ENCODE measurements around the gene MT2A. TPM values are rescaled to one million over a fixed set of nuclear protein-coding genes. Genes with fewer than 3 reads are reported as not detected.
"Not testable (repeated sequence)": the region's sequence is repeated elsewhere in the genome, so short reads cannot be mapped to it uniquely, and the experiment has no call there.

MT2A gene
- total RNA-seq, 8 experiments from 2014 or later = 4.5 to 313 (median 43.5) TPM

DNA sequence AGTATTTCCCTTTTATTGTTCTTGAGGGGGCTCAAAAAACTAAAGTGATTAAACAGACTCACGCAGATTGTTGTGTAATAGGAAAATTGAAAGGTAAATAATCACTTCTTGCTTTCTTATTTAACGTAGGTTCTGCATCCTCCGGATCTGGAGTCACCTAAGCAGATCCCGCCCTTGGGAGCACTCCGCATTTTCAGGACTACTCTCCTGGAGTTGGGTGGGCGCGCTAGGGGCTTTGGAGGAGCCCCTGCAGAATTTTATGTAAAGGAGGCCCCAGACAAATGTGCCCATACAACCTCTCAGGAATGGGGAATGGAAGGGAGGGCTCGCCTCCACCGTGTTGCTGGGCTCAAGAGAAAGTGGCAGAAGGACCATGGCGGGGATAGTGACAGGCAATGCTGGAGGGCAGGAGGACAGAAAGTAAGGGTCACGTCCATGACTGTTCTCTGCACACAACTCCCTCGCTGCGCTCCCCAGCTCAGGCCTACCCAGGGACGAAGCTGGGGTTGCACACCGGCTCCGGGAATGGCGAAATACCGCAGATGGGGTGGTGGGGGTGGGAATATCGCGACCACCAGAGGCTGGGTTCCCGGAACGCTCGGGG, 8.3 kb downstream of the MT2A start:
- peak in 1 of 8 experiments; percentile 20 for ATAC-seq (replicated peaks in 6 of 8)
- H3K27ac ChIP-seq = no peak overlapping the region
- in situ Hi-C loops (cut with MboI; ENCODE audit: low pct_unique_long_range_greater_than_20kb in 2 of 9, low sequenced_read_pairs in 9 of 9, unreplicated experiment in 9 of 9) = no loop called here
- no peaks in the 10 kb centered on the region for H3K4me1 ChIP-seq (replicated peaks in 1 of 2)
- no peak overlapping the region for H3K4me3 ChIP-seq
- 20 to 100% (median 49%) methylated on average over 1 to 9 of the region's 23 CpGs for WGBS, 10 experiments

DNA sequence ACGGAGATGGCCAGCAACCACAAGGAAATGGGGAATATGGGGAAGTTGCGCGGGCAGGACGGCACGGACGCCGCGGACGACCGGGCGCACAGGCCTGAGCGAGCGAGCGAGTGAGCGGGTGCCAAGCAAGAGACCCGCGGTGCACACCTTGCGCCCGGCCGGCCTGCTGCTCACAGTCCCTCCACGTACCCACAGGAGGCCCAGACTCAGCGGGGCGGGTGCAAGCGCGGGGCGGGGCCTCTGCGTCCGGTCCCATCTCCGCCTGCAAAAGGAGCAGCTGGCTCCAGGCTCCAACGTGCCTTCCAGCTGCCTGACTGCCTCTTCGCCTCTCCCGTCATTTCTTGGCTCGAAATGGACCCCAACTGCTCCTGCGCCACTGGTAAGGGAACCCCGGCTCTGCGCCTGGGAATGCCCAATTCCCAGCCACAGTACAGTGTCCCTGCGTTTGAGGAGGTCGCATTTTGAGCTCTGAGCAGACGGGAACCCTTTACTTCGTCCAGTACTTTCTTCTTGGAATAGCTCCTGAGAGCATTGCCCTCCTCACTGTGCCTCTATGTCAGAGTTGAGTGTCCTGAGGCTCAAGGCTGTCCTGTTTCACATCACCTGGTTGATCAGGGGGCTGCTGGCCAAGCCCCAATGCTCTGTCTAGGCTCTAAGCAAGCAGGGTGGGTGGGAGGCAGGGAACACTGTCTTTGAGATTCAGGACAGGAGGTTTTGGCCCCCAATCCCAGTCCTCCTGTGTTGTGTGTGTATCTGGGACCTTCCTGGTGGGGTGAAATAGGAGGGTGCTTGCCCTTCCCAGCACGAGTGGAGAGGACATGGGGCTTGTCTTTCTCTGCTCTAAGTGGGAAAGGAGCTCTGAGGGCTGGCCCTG, 9.1 kb downstream of the MT2A start:
- ATAC-seq (replicated peaks in 6 of 8) = peak; percentile 31 to 99 (median 80)
- H3K4me1 ChIP-seq (replicated peaks in 1 of 2) = no peaks in the 10 kb centered on the region
- in situ Hi-C loops (cut with MboI; ENCODE audit: low pct_unique_long_range_greater_than_20kb in 2 of 9, low sequenced_read_pairs in 9 of 9, unreplicated experiment in 9 of 9) = no loop called here
- H3K27ac ChIP-seq = no peak overlapping the region
- no peak overlapping the region for H3K4me3 ChIP-seq
- WGBS, 10 experiments = 0 to 57% (median 10%) methylated on average over 1 to 5 of the region's 41 CpGs; no CpG with 5 or more reads in 5 of the 10 experiments

DNA sequence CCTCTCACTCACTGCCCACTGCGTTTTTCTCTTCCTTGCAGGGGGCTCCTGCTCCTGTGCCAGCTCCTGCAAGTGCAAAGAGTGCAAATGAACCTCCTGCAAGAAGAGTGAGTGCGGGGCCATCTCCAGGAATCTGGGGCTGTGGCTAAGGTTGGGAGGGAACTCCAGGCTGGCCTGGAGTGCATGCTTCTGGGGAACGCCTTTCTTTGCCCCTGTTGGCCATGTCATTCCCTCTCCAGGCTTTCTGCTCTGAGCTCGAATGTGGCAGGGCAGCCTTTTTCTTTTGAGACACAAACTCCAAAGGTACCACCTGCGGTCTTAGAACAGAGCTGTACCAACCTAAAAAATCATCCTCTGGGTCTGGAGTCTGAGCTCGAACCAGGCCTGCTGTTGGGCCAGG, 9.8 kb downstream of the MT2A start:
- ATAC-seq (replicated peaks in 6 of 8) = no peak
- in situ Hi-C loops (cut with MboI; ENCODE audit: low pct_unique_long_range_greater_than_20kb in 2 of 9, low sequenced_read_pairs in 9 of 9, unreplicated experiment in 9 of 9) = no loop called here
- no peak overlapping the region for H3K4me3 ChIP-seq
- no peaks in the 10 kb centered on the region for H3K4me1 ChIP-seq (replicated peaks in 1 of 2)
- H3K27ac ChIP-seq = no peak overlapping the region
- 20 to 81% (median 40%) methylated on average over 1 to 5 of the region's 6 CpGs; no CpG with 5 or more reads in 3 of the 10 experiments for WGBS, 10 experiments

DNA sequence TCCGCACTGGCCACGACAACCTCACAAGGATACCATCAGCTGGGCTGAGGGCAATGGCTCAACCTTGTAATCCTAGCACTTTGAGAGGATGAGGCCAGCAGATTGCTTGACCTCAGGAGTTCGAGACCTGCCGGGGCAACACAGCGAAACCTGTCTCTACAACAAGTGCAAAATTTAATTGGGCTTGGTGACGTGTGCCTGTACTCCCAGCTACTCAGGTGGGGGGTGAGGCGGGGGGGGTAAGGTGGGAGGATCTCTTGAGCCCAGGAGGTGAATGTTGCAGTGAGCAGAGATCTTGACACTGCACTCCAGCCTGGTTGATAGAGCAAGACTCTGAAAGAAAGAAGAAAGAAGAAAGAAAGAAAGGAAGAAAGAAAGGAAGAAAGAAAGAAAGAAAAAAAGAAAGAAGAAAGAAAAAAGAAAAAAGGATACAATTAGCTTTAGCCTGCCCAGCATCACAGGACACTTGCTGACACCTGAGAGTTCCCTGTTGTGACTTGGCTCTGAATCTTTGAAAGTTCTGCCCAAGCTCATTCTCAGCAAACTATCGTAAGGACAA, 12.0 kb downstream of the MT2A start:
- in situ Hi-C loops (cut with MboI; ENCODE audit: low pct_unique_long_range_greater_than_20kb in 2 of 9, low sequenced_read_pairs in 9 of 9, unreplicated experiment in 9 of 9) = no loop called here
- Histone ChIP-seq H3K27ac (no peak overlapping the region), H3K4me1 (replicated peaks in 1 of 2) (no peaks in the 10 kb centered on the region), H3K4me3 (no peak overlapping the region)
- 29 to 100% (median 92%) methylated on average over 1 to 3 of the region's 8 CpGs; no CpG with 5 or more reads in 5 of the 10 experiments for WGBS, 10 experiments
- no peak for ATAC-seq (replicated peaks in 6 of 8)

DNA sequence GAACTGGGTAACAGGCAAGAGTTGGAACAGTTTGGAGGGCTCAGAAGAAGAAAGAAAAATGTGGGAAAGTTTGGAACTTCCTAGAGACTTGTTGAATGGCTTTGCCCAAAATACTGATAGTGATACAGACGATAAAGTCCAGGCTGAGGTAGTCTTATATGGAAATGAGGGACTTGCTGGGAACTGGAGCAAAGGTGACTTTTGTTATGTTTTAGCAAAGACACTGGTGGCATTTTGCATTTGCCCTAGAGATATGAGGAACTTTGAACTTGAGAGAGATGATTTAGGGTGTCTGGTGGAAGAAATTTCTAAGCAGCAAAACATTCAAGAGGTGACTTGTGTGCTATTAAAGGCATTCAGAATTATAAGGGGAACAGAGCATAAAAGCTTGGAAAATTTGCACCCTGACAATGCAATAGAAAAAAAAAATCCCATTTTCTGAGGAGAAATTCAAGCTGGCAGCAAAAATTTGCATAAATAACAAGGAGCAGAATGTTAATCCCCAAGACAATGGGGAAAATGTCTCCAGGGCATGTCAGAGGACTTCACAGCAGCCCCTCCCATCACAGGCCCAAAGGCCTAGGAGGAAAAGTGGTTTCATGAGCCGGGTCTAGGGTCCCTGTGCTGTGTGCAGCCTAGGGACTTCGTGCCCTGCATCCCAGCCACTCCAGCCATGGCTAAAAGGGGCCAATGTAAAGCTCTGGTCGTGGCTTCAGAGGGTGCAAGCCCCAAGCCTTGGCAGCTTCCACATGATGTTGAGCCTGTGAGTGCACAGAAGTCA, 13.5 kb downstream of the MT2A start:
- 37 to 88% (median 66%) methylated on average over 1 to 4 of the region's 4 CpGs for WGBS, 10 experiments
- ATAC-seq (replicated peaks in 6 of 8); in situ Hi-C loops (cut with MboI; ENCODE audit: low pct_unique_long_range_greater_than_20kb in 2 of 9, low sequenced_read_pairs in 9 of 9, unreplicated experiment in 9 of 9); H3K4me3 ChIP-seq; H3K27ac ChIP-seq; H3K4me1 ChIP-seq (replicated peaks in 1 of 2): not testable (repeated sequence)

DNA sequence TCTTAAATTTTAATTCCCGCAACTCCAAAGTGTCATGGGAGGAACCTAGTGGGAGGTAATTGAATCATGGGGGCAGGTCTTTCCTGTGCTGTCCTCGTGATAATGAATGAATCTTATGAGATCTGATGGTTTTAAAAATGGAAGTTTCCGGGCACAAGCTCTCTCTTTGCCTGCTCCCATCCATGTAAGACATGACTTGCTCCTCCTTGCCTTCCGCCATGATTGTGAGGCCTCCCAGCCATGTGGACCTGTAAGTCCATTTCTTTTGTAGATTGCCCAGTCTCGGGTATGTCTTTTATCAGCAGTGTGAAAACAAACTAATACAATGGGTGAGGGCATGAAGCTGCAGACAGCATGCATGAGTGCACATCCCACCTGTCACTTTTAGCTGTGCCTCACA, 14.8 kb downstream of the MT2A start:
- not testable (repeated sequence) for ATAC-seq (replicated peaks in 6 of 8)

DNA sequence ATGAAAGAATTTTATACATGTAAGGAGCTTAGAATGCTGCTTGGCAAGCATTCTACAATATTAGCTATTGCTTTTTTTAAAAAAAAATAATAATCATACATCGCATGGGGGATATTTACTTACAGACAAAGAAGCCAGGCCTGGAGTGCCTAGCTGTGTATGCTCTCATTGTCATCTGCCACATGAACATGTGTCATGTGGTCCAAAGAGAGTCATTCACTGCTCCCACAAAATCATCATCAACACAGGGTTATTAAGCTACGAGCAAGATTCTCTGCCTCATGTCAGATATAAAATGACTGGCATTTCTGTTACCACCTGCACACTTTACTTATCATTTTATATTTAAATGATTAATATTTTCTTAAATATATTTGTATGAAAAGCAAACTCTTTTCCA, 15.3 kb downstream of the MT2A start:
- Histone ChIP-seq H3K4me1 (replicated peaks in 1 of 2) (peaks cover 0 to 2% of the 10 kb centered on the region in 2 donors), H3K27ac (no peak overlapping the region), H3K4me3 (no peak overlapping the region)
- in situ Hi-C loops (cut with MboI; ENCODE audit: low pct_unique_long_range_greater_than_20kb in 2 of 9, low sequenced_read_pairs in 9 of 9, unreplicated experiment in 9 of 9) = no loop called here
- no peak for ATAC-seq (replicated peaks in 6 of 8)
- 83 to 100% (median 100%) methylated on average over 1 to 2 of the region's 2 CpGs; no CpG with 5 or more reads in 2 of the 10 experiments for WGBS, 10 experiments

More for the DNA sequence above, 14.8 kb downstream of the MT2A start:
- H3K27ac ChIP-seq; H3K4me1 ChIP-seq (replicated peaks in 1 of 2); in situ Hi-C loops (cut with MboI; ENCODE audit: low pct_unique_long_range_greater_than_20kb in 2 of 9, low sequenced_read_pairs in 9 of 9, unreplicated experiment in 9 of 9); H3K4me3 ChIP-seq: not testable (repeated sequence)
- WGBS, 10 experiments = 60 to 100% (median 83%) methylated on average over 1 to 5 of the region's 5 CpGs; no CpG with 5 or more reads in 1 of the 10 experiments

DNA sequence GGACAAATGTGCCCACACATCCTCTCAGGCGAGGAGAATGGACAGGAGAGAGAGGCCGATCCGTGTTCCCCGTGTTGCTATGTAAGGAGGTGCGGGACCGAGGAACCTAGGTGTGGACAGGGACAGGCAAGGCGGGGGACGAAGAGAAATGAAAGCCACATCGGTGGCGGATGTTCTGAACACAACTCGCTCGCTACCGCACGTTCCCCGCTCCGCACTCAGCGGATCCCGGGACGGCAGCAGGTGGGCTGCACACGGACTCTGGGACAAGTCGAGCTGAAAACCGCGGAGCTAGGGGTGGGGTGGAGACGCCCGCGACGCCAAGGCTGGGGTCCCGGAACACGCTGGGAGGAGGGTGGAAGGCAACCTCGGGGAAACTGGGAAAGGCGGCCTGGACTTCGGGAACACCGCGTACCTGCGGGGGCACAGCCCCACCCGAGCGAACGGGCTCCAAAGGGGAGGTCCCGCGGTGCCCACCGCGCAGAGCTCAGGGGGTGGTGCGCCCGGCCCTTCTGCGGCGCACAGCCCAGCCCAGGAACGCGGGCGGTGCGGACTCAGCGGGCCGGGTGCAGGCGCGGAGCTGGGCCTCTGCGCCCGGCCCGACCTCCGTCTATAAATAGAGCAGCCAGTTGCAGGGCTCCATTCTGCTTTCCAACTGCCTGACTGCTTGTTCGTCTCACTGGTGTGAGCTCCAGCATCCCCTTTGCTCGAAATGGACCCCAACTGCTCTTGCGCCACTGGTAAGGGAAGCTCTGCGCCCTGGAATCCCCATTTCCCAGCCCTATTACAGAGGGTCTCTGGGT, 17.0 kb downstream of the MT2A start, which contains the start of gene MT1E:
Gene MT1E (plus strand): TSS at position 642 of the 803 bp plus-strand sequence. CDS start 71 bp downstream, at position 713.
- peak; percentile 83 to 97 (median 96) for ATAC-seq (replicated peaks in 6 of 8)
- H3K27ac ChIP-seq = no peak within 1 kb of the TSS
- H3K4me3 ChIP-seq = peak within 1 kb of the TSS; percentile 9 to 37 (median 14)
- WGBS, 10 experiments = 0 to 45% (median 9%) methylated on average over 1 to 34 of the region's 62 CpGs; no CpG with 5 or more reads in 2 of the 10 experiments
- H3K4me1 ChIP-seq (replicated peaks in 1 of 2) = peaks cover 0 to 2% of the 10 kb centered on the region in 2 donors
- in situ Hi-C loops (cut with MboI; ENCODE audit: low pct_unique_long_range_greater_than_20kb in 2 of 9, low sequenced_read_pairs in 9 of 9, unreplicated experiment in 9 of 9) = no loop called here

DNA sequence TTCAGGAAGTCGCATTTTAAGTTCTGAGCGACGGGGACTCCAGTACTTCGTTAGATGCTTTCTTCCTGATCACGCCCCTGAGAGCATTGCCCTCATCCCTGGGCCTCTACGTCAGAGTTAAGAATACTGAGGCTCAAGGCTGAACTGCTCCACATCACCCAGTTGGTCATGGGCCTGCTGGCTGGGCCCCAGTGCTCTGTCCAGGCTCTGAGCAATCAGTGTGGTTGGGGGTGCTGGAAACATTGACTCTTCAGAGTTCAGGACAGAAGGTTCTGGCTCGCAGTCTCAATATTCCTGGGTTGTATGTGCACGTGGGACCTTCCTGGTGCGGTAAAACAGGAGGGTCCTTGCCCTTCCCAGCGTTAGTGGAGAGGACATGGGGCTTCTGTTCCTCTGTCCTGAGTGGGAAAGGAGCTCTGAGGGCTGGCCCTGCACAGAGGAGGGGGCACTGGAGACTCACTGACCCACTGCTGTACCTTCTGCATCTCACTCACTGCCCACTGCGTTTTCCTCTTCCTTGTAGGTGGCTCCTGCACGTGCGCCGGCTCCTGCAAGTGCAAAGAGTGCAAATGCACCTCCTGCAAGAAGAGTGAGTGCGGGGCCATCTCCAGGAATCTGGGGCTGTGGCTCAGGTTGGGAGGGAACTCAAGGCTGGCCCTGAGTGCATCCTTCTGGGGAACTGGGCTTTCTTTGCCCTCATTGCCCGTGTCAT, 17.7 kb downstream of the MT2A start:
- peak; percentile 34 to 63 (median 54) for ATAC-seq (replicated peaks in 6 of 8)
- in situ Hi-C loops (cut with MboI; ENCODE audit: low pct_unique_long_range_greater_than_20kb in 2 of 9, low sequenced_read_pairs in 9 of 9, unreplicated experiment in 9 of 9) = no loop called here
- Histone ChIP-seq H3K4me1 (replicated peaks in 1 of 2) (peaks cover 0 to 2% of the 10 kb centered on the region in 2 donors), H3K27ac (no peak overlapping the region), H3K4me3 (peak overlapping the region in 2 of 5 donors; percentile 30 to 37)
- 0 to 34% (median 16%) methylated on average over 1 to 11 of the region's 16 CpGs; no CpG with 5 or more reads in 3 of the 10 experiments for WGBS, 10 experiments

DNA sequence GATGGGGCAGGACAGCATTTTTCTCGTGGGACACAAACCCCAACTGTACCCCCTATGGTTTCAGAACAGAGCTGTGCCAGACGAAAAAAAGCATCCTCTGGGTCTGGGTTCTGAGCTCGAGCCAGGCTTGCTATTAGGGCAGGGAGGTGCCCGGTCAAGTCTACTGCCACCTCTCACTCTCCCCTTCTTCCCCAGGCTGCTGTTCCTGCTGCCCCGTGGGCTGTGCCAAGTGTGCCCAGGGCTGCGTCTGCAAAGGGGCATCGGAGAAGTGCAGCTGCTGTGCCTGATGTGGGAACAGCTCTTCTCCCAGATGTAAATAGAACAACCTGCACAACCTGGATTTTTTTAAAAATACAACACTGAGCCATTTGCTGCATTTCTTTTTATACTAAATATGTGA, 18.3 kb downstream of the MT2A start:
- Histone ChIP-seq H3K4me1 (replicated peaks in 1 of 2) (peaks cover 0 to 2% of the 10 kb centered on the region in 2 donors), H3K27ac (no peak overlapping the region), H3K4me3 (no peak overlapping the region)
- in situ Hi-C loops (cut with MboI; ENCODE audit: low pct_unique_long_range_greater_than_20kb in 2 of 9, low sequenced_read_pairs in 9 of 9, unreplicated experiment in 9 of 9) = no loop called here
- ATAC-seq (replicated peaks in 6 of 8) = no peak
- WGBS, 10 experiments = 0 to 44% (median 25%) methylated on average over 1 to 2 of the region's 7 CpGs; no CpG with 5 or more reads in 5 of the 10 experiments

DNA sequence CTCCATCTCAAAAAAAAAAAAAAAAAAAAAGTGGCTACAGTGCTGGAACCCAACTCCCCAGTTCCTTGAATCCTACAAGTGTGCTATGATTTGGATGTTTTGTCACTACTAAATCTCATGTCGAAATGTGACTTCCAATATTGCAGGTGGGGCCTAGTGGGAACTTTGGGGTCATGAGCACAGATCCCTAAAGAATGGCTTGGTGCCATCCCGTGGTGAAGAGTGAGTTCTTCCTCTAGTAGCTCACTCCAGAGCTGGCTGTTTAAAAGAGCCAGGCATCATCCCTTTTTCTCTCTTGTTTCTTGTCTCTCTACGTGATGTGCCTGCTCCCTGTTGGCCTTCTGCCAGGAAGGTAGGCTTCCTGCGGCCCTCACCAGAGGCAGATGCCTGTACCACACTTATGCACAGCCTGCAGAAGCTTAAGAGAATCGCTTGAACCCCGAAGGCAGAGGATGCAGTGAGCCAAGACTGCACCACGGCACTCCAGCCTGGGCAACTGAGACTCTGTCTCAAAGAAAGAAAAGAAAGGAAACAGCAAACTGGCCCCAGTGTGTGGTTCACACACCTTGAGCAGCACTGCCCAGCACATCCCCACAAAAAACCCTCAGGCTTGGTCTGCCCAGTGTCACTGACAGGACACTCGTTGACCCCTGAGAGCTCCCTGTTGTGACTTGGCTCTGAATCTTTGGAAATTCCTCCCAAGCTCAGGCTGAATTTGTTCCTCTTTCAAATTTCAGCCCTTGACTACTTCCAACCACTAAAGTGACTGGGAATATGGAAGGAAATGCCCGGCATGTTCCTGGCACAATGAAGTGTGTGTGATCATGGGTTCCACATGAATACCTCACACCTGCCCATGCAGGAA, 20.3 kb downstream of the MT2A start:
- 15 to 80% (median 22%) methylated on average over 2 to 7 of the region's 9 CpGs; no CpG with 5 or more reads in 3 of the 10 experiments for WGBS, 10 experiments
- Histone ChIP-seq H3K4me1 (replicated peaks in 1 of 2) (peaks cover 7 to 10% of the 10 kb centered on the region in 2 donors), H3K4me3 (no peak overlapping the region), H3K27ac (no peak overlapping the region)
- ATAC-seq (replicated peaks in 6 of 8) = no peak
- in situ Hi-C loops (cut with MboI; ENCODE audit: low pct_unique_long_range_greater_than_20kb in 2 of 9, low sequenced_read_pairs in 9 of 9, unreplicated experiment in 9 of 9) = no loop called here
